Nephron (organoid): ENCODE measurements around the gene RNF141.

Experiments
- H3K27ac Mint-ChIP-seq, 3 experiments: 2 replicates each; pipeline ENCODE4 v1.8.0; 2020; ENCODE audit warnings: mixed read lengths in 3 of 3, mild to moderate bottlenecking in 2 of 3, moderate library complexity in 1 of 3
- H3K27me3 Mint-ChIP-seq: 2 replicates; pipeline ENCODE4 v1.8.0; 2021; ENCODE audit warnings: low read depth, mild to moderate bottlenecking, moderate library complexity, mixed read lengths
- H3K36me3 Mint-ChIP-seq: 2 replicates; pipeline ENCODE4 v1.8.0; 2020; ENCODE audit warnings: low read depth, mixed read lengths
- H3K4me1 Mint-ChIP-seq: 2 replicates; pipeline ENCODE4 v1.8.0; 2020; ENCODE audit warnings: mixed read lengths
- H3K4me3 Mint-ChIP-seq, 3 experiments: 2 replicates each; pipeline ENCODE4 v1.8.0; 2020; ENCODE audit warnings: mild to moderate bottlenecking in 3 of 3, mixed read lengths in 3 of 3, moderate library complexity in 2 of 3
- H3K9me3 Mint-ChIP-seq: 2 replicates; pipeline ENCODE4 v1.8.0; 2020; ENCODE audit warnings: mixed read lengths
- CTCF ChIP-seq, 3 experiments: fragments of 200-600 bp; sonication (generic); IDR thresholded peaks; one replicate each; pipeline ENCODE4 v1.5.0; 2021; ENCODE audit warnings: antibody characterized with exemption in 3 of 3; ENCODE audit not compliant: unreplicated experiment in 3 of 3

RNF141 gene

GRCh38 chr11:10519630-10520029, 21.4 kb downstream of the RNF141 start:
- H3K9me3 Mint-ChIP-seq: no peaks in the 10 kb centered on the region
- H3K4me1 Mint-ChIP-seq: peaks cover 3% of the 10 kb centered on the region
- H3K27me3 Mint-ChIP-seq: no peaks in the 10 kb centered on the region
- TF ChIP-seq CTCF (IDR thresholded peaks at IDR 0.05; ENCODE audit: unreplicated experiment in 3 of 3): no peak
- peaks cover 17% of the 10 kb centered on the region for H3K36me3 Mint-ChIP-seq
- H3K4me3 Mint-ChIP-seq: no peak overlapping the region
- H3K27ac Mint-ChIP-seq: no peak overlapping the region

- Mint-ChIP-seq H3K9me3 (no peaks in the 10 kb centered on the region), H3K27ac (no peak overlapping the region), H3K36me3 (peaks cover 17% of the 10 kb centered on the region), H3K4me3 (no peak overlapping the region), H3K27me3 (no peaks in the 10 kb centered on the region), H3K4me1 (no peaks in the 10 kb centered on the region)
- no peak for TF ChIP-seq CTCF (IDR thresholded peaks at IDR 0.05; ENCODE audit: unreplicated experiment in 3 of 3)
Measured at GRCh38 chr11:10518891-10519290, 22.1 kb downstream of the RNF141 start.

- H3K4me3 Mint-ChIP-seq: no peak overlapping the region
- no peaks in the 10 kb centered on the region for H3K27me3 Mint-ChIP-seq
- H3K4me1 Mint-ChIP-seq: no peaks in the 10 kb centered on the region
- TF ChIP-seq CTCF (IDR thresholded peaks at IDR 0.05; ENCODE audit: unreplicated experiment in 3 of 3): no peak
- H3K36me3 Mint-ChIP-seq: peaks cover 13% of the 10 kb centered on the region
- H3K27ac Mint-ChIP-seq: no peak overlapping the region
- H3K9me3 Mint-ChIP-seq: no peaks in the 10 kb centered on the region
Measured at GRCh38 chr11:10518123-10518522, 22.9 kb downstream of the RNF141 start.

GRCh38 chr11:10515418-10515817, 25.6 kb downstream of the RNF141 start:
- no peak overlapping the region for H3K4me3 Mint-ChIP-seq
- TF ChIP-seq CTCF (IDR thresholded peaks at IDR 0.05; ENCODE audit: unreplicated experiment in 3 of 3): no peak
- no peaks in the 10 kb centered on the region for H3K4me1 Mint-ChIP-seq
- peaks cover 17% of the 10 kb centered on the region for H3K36me3 Mint-ChIP-seq
- H3K27ac Mint-ChIP-seq: no peak overlapping the region
- no peaks in the 10 kb centered on the region for H3K27me3 Mint-ChIP-seq
- no peaks in the 10 kb centered on the region for H3K9me3 Mint-ChIP-seq

- Mint-ChIP-seq H3K27me3 (no peaks in the 10 kb centered on the region), H3K4me1 (no peaks in the 10 kb centered on the region), H3K9me3 (no peaks in the 10 kb centered on the region), H3K27ac (no peak overlapping the region), H3K4me3 (no peak overlapping the region), H3K36me3 (peaks cover 17% of the 10 kb centered on the region)
- no peak for TF ChIP-seq CTCF (IDR thresholded peaks at IDR 0.05; ENCODE audit: unreplicated experiment in 3 of 3)
Measured at GRCh38 chr11:10514709-10515108, 26.3 kb downstream of the RNF141 start.

GRCh38 chr11:10514202-10514601, 26.8 kb downstream of the RNF141 start:
- Mint-ChIP-seq H3K4me3 (no peak overlapping the region), H3K9me3 (no peaks in the 10 kb centered on the region)

More at GRCh38 chr11:10514202-10514601, 26.8 kb downstream of the RNF141 start:
- Mint-ChIP-seq H3K27me3 (no peaks in the 10 kb centered on the region), H3K27ac (no peak overlapping the region), H3K36me3 (peaks cover 17% of the 10 kb centered on the region), H3K4me1 (no peaks in the 10 kb centered on the region)
- TF ChIP-seq CTCF (IDR thresholded peaks at IDR 0.05; ENCODE audit: unreplicated experiment in 3 of 3): peak; percentile 39 to 44 (median 40)
